ENCODE measurements around the gene TMOD1. TPM values are rescaled to one million over a fixed set of nuclear protein-coding genes. Genes with fewer than 3 reads are reported as not detected.

The TMOD1 gene
- total RNA-seq, 1 donor from 2014 or later, result 0.98 TPM

DNA sequence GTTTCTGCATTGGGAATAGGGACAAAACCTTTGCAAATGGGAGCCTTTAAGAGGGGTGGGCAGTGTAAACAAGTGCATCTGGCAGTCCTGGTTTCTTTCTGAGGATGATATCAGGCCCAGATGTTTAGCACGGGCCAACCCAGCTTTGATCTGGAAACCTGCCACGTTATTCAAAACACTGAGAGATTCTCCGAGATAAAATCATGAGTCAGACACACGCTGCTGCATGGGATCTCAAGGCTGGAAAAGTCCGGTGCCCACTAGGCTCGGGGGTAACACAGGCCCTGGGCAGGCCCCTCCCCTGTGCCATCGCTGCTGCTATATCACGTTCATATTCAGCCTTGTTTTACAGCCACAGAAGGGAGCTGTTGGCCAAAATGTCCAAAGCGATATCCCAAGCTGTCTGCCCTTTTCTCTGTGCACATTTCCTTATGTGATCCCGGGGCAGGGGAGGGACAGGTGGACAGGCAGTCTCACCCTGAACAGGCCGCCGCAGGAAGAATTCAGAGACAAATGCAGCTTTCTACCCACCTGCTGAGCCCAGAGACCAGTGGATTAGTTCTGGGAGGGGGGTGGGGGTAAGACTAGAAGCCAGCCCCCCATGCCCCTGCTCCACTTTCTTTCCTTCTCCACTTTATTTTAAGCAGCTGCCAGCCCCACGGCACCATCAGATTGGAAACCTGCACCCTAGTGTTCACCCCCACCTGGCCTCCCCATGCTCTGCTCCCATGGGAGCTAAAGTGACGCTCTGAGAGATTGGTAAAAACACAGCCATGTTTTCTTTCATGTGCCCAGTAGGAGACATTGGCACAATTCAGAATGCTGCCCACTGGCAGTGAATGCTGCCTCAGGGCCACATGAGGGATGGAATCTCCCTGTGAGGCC, 63.1 kb downstream of the TMOD1 start:
- TF ChIP-seq, protein P1, sequence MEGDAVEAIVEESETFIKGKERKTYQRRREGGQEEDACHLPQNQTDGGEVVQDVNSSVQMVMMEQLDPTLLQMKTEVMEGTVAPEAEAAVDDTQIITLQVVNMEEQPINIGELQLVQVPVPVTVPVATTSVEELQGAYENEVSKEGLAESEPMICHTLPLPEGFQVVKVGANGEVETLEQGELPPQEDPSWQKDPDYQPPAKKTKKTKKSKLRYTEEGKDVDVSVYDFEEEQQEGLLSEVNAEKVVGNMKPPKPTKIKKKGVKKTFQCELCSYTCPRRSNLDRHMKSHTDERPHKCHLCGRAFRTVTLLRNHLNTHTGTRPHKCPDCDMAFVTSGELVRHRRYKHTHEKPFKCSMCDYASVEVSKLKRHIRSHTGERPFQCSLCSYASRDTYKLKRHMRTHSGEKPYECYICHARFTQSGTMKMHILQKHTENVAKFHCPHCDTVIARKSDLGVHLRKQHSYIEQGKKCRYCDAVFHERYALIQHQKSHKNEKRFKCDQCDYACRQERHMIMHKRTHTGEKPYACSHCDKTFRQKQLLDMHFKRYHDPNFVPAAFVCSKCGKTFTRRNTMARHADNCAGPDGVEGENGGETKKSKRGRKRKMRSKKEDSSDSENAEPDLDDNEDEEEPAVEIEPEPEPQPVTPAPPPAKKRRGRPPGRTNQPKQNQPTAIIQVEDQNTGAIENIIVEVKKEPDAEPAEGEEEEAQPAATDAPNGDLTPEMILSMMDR (conservative IDR thresholded peaks at IDR 0.05; ENCODE audit: low read depth, low read length), result no peak
- no peak for DNase-seq (ENCODE audit: low read depth)
- no peak overlapping the region for H3K4me3 ChIP-seq (ENCODE audit: low read depth, low read length)

DNA sequence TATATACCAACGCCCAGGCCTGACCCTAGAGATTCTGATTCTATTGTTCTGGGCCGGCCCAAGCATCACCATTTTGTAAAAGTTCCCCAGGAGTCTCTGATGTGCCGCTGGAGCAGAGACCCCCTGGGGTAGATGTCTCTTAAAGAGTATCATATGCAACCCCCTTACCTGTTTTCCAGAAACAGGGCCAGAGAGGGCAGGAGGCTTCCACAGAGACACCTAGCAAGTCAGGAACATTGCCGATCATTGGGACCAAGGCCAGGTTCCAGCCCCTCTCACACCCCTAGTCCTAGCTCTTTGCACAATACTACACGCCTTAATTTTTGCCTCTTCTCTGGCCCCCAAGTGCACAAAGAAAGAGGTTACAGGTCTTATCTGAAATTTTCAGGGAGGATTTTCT, 63.8 kb downstream of the TMOD1 start:
- TF ChIP-seq, protein P1 (conservative IDR thresholded peaks at IDR 0.05; ENCODE audit: low read depth, low read length), result no peak
- no peak for DNase-seq (ENCODE audit: low read depth)
- H3K4me3 ChIP-seq (ENCODE audit: low read depth, low read length), result no peak overlapping the region

DNA sequence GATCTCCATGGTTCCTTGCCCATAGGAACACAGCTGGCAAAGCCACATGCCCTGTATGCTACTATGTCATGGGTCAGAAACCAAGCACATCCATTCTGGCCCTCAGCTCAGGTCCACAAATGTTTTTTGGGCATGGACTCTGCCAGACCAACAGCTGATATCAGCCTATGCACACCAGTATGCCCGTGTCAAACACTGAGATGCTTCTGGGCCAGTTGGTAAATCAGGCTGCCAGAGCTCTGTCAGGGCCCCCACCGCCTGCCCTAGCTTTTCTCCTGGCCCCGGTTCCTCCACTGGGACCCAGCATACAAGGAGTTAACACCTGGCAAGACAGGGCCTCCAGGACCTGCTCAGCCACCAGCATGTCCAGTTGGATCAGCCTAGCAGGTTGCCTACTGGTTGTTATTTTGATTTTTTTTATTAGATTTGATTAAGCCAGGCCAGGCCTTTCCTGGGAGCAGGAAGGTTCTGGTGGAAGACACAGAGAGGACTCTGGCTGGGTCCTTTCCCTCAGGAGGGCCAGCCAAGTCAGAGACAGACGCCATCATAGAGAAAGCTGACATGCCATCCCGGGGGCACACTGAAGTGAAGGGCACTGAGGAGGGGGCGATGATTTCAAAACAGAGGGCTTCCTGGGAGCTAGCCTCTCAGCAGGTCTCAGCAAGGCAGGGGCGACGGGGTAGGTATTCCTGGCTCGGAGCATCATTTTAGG, 65.9 kb downstream of the TMOD1 start:
- no peak for DNase-seq (ENCODE audit: low read depth)
- TF ChIP-seq, protein P1 (conservative IDR thresholded peaks at IDR 0.05; ENCODE audit: low read depth, low read length), result no peak
- H3K4me3 ChIP-seq (ENCODE audit: low read depth, low read length), result no peak overlapping the region

DNA sequence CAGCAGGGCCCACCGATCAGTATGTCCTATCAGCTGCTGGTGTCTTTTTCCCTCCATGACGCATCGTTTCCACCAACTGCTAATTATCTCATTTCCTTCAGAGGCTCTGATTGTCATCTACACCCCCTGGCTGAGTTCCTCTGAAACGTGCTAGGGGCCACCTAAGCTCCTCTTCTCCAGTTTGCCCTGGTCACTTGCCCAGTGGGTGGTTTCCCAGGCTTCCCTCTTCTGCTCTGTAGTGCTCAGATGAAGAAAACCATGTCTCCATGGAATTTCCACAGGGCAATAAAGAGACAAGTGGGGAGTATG, 66.4 kb downstream of the TMOD1 start:
- H3K4me3 ChIP-seq (ENCODE audit: low read depth, low read length), result no peak overlapping the region
- DNase-seq (ENCODE audit: low read depth), result no peak
- TF ChIP-seq, protein P1 (conservative IDR thresholded peaks at IDR 0.05; ENCODE audit: low read depth, low read length), result no peak

DNA sequence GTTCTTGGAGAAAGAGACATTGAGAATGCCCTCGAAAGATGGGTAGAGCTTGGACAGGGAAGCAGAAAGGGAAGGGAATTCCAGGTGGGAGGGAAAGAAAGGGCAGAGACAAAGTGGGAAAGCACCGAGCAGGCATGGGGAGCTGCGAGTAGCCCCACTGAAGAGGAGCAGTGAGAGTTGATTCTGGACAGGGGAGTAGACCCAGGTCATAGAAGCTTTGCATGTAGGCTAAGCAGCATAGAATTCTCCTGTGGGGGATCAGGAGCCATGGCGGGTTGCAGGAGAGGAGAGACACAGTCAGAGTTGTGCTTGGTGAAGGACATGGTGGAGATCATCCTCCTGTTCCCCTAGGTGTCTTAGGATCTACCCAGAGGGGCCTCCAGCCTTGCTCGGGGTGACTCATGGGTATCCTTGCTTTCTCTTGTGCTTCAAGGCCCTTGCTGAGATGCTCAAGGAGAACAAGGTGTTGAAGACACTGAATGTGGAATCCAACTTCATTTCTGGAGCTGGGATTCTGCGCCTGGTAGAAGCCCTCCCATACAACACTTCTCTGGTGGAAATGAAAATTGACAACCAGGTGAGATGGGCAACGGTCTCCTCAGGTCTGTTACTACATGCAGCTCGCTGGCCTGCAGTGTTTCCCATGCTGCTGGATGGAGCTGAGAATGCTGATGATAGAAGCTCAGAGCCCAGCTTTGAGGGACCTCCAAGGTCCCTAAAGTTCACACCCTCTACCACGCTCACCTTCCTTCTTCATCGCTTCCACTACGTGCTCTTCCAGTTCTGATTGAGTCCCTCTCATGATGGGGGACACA, 67.2 kb downstream of the TMOD1 start:
- no peak for DNase-seq (ENCODE audit: low read depth)
- TF ChIP-seq, protein P1 (conservative IDR thresholded peaks at IDR 0.05; ENCODE audit: low read depth, low read length), result no peak
- no peak overlapping the region for H3K4me3 ChIP-seq (ENCODE audit: low read depth, low read length)

DNA sequence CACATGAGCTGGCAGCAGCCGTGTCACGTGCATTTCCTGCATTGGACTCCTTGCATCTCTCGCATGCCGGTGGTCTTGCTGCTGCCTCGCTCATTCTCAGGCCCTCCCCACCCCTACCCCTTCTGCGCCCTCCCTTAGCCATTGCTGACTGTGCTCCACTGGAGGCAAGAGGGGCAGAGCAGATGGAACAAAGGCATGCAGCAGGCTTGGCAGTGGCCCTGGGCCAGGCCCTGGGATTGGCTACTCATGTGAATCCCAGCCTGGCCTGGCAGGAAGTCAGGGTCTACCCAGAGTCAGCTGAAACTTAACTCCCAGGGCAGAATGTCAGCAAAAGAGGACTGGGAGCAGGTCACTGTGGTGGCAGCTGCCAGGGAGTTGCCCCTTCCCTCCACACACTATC, 69.4 kb downstream of the TMOD1 start:
- DNase-seq (ENCODE audit: low read depth), result no peak
- TF ChIP-seq, protein P1 (conservative IDR thresholded peaks at IDR 0.05; ENCODE audit: low read depth, low read length), result no peak
- no peak overlapping the region for H3K4me3 ChIP-seq (ENCODE audit: low read depth, low read length)

Data from epithelial cell of proximal tubule (primary cell).